Measurements from ENCODE around the gene PITPNB.

PITPNB gene

DNA sequence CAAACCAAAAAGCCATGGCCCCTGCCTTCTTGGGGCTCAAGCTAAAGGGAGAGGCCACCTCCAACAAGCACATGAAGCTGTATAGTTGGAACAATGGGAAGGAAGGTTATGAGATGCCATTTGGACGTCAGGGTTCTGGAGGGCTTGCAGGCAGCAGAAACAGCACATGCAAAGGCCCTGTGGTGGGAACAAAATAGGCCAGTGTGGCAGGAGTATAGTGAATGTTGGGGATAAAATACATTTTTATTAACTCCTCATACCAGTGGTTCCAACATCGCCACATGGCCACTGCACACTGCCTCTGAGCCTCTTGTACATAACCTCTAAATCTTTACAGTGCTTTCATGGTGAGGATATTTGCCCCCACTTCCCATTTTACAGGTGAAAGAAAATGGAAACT, 85.3 kb downstream of the PITPNB start:
- DNase-seq (ENCODE audit: low read depth in 2 of 2): no peak

DNA sequence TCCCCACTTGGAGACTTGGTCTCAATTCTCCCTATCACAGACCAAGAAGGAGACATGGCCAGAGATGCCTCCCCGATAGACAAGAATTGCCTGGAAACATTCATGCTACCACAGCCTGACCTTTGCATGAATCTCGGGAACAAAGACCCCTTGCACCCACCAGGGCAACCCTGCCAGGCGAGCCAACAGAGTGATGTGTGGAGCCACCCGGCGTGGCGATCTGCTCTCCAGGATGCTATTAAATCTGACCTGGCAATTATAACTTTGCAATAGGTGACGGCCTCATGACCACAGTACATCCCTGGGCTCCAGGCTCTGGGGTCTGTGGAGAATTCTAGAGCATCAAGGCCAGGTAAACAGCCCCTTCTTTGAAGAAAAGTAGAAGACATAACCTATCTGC, 86.5 kb downstream of the PITPNB start:
- no peak for DNase-seq (ENCODE audit: low read depth in 2 of 2)

DNA sequence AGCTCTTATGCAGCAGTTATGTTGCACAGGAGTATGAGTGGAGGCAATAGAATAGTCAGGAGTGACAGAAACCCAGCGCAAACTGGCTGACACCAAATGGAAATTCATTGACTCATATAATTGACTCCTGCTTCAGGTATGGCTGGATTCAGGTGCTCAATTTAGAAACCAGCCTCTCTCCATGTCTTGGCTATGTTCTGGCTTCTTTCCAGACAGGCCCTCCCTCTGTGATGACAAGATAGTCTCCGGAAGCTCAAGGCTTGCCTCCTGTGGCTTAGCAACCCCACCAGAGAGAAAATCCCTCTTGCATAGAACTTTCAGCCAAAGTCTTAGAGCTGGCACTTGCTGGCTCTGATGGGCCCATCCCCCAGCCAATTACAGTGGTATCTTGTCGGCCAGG, 89.4 kb downstream of the PITPNB start:
- no peak for DNase-seq (ENCODE audit: low read depth in 2 of 2)

DNA sequence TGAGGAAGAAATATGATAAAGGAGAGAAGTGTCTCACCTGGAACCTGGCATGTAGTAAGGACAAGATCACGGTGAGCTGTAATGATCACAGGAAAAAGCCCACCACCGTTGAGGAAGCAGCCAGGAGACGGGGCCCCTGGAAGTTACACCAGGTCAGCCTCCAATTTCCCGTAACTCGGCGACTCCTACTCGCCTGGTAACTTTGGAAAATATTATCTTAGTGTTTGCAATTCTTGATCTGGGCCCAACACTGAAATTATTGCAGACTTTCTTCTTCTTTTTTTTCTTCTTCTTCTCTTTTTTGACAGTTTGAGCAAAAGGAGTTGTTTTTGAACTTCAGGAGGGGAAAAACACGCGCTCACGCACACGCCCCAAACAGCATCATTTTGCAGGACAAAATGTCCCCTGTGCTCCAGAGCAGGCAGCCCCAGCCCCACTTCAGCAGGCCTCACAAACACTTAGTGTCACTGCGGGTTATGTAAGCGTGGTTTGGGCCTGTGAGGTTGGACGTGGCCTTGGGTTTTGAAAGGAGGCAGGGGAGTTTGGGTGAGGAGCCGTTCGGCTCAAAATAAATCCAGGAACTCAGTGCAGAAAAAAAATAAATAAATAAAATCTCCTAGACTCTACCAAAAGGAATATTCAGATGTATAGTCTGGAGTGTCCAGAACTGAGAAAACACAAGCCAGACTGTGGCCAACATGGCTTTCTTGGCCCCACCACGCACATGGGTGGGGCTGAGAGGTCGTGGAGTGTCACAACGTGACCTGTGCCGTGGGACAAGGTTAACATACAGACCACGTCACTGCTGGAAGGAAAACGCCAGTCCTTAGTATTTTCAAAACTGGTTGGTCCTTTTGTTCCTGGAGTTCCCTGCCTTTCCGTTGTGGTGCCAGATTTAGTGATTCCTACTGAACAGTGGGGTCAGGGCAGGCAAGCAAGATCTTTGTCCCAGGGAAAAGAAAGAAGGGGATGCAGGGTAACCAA, 91.2 kb downstream of the PITPNB start:
- DNase-seq (ENCODE audit: low read depth in 2 of 2): no peak

DNA sequence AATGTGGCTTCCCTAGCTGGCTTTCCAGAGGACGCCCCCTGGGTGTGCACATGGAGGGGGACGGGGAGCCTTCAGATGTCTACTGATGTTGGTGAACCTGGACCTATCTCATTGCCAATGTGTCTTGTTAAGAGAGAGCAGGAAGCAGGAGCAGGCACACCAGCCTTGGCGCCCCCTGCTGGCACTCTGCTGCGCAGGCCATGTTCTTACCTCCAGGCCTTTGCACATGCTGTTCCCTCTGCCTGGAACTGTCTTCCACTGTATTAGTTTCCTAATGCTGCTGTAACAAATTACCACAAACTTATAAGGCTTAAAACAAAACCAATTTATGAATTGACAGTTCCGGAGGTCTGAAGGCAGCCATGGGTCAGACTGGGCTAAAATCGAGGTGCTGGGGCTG, 93.9 kb downstream of the PITPNB start:
- no peak for DNase-seq (ENCODE audit: low read depth in 2 of 2)

DNA sequence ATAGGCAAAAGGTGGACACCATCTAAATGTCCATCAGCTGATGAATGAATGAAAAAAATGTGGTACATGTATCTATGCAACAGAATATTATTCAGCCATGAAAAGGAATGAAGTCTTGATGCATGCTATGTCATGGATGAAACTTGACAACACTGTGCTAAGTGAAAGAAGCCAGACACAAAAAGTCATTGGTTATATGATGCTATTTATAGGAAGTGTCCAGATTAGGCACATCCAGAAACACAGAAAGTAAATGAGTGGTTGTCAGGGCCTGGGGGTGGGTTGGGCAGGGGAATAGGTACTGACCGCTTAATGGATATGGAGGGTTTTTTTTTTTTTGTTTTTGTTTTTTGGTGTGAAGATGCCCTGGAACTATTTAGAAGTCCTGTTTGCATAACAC, 95.8 kb downstream of the PITPNB start:
- no peak for DNase-seq (ENCODE audit: low read depth in 2 of 2)

DNA sequence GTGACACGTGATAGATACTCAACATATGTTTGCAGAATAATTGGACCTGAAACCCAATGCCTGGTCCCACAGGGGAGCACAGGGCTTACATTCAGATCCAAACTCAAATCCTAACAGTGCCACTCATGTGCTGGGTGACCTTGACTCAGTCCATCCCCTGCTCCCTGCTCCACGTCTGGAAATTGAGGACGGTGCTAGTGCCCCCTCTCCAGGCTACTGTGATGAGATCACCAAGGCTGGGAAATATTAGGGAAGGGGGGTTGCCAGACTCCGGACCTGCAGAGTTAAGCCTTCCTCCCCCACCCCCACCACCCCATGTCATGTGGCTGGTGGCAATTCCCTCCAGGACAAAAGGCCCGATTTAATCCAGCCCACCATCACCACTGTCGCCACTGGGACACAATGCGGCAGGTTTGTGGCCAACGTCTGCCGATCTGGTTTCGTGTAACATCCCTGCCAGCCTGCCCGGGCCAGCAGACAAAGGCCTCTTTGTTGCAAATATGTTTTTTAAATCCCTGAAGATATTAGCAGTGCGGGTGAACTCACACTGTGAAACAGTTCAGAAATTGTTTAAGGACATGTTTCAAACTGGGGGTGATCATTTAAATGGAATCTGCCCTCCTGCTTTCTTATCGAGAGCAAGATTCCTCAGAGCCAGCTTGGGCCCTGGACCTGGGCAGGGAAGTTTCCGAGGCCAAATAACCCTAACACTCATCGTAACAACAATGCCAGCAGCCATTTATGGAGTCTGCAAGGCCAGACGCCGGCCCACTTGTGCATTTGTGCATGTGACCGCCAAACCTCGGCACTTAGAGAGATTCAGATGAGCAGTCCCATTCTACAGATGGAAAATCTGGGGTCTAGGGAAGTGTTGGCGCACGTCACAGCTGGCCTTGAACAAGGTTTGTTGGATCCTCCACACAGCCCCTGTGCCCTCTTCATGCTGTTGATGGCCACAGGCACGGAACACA, 97.9 kb downstream of the PITPNB start:
- no peak for DNase-seq (ENCODE audit: low read depth in 2 of 2)

DNA sequence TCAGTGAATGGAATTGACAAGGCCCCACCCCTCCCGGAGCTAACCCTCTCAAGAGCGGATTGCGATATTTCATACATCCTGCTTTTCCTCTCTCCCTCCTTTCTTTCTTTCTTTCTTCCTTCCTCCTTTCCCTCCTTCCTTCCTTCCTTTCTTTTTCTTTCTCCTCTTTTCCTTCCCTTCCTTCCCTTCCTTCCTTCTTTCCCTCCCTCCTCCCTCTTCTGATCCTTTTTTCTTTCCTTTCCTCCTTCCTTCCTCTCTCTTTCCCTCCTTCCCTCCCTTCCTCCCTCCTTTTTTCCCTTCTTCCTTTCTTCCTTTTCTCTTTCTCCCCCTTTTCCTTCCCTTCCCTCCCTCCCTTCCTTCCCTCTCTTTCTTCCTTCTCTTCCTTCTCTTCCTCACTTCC, 102.5 kb downstream of the PITPNB start:
- no peak for DNase-seq (ENCODE audit: low read depth in 2 of 2)

DNA sequence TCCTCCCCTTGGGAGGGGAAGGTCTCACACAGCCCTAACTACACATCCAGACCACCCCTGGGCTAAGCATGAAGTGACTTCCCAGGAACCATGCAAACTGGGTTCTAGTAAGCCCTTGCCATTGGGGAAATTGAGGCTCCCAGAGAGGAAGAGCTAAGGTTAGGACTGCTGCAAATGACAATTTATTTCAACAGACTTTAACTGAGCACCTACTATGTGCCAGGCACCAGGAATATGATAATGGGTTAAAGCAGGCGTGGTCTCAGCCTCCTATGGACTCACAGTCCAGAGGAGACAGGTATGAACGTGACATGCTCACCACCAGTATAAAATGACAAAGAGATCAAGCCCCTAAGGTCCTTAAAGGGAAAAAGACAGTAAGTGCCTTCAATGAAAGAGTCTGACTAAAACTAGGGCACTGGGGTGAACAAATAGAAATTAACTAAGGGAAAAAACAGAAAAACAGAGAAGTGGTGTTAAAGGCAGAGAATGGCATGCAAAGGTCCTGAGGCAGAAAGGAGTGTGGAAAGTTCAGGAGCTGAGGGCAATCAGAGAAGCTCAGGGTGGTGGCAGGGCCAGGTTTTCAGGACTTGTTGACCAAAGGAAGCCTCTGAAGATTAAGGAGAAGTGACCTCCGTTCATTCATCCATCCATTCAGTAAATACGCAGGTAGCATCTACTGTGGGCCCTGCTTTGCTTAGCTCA, 103.1 kb downstream of the PITPNB start:
- no peak for DNase-seq (ENCODE audit: low read depth in 2 of 2)

DNA sequence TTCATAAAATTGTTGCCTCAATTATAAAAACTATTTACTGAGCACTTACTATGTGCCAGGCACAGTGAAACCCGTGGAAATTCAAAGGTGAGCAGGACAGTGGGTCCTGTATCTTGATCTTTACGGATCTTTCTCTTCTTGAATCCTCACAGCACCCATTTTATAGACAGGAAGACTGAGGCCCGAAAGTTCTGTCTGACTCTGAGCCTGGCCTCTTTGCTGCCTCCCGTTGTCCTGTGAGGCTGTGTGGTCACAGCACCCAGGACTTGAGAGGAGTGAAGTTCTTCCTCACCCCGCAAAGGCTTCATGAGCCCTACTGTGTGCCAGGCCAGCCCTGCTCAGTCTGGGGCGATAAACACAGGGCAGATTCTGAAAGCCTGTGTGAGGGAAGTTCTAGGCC, 104.1 kb downstream of the PITPNB start:
- DNase-seq (ENCODE audit: low read depth in 2 of 2): no peak

DNA sequence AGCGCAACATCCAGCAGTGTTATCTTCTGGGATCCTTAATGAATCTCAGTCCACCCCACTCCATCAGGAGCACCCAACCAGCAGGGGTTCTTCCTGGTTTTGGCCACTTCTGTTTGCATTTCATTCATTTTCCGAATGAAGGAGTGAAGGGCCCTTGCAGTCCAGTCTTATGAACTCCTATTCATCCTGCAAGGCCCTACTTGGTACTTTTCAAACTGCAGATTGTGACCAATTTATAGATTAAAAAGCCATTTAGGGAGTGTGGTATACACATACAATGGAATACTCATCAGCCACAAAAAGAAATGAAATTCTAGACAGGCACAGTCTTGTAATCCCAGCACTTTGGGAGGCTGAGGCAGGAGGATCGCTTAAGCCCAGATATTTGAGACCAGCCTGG, 107.3 kb downstream of the PITPNB start:
- DNase-seq (ENCODE audit: low read depth in 2 of 2): no peak

DNA sequence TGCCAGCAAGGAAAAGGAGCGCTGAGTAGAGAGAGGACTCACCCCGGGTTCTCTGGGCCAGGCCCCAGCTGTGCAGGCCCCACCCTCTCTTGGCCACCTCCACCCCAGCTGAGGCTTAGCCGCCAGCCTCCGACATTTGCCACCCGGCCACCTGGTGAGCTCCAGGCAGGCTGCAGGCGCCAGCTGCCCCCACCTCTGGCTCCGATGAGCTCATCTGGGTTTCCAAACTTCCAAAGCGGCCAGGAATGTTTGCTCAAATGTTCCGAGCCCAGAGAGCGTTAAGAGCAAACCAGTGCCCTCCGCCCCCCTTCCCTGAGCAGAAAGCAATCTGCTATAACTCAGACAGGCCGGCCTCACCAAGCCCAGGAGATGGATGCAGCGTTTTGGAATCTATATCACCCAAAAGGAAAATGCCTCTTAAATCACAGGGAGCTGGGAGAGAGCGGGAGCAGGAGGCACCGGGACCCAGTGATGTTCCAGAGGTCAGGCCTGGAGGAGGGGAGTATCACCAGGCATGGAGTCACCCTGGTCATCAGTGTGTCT, 108.4 kb downstream of the PITPNB start:
- no peak for DNase-seq (ENCODE audit: low read depth in 2 of 2)

DNA sequence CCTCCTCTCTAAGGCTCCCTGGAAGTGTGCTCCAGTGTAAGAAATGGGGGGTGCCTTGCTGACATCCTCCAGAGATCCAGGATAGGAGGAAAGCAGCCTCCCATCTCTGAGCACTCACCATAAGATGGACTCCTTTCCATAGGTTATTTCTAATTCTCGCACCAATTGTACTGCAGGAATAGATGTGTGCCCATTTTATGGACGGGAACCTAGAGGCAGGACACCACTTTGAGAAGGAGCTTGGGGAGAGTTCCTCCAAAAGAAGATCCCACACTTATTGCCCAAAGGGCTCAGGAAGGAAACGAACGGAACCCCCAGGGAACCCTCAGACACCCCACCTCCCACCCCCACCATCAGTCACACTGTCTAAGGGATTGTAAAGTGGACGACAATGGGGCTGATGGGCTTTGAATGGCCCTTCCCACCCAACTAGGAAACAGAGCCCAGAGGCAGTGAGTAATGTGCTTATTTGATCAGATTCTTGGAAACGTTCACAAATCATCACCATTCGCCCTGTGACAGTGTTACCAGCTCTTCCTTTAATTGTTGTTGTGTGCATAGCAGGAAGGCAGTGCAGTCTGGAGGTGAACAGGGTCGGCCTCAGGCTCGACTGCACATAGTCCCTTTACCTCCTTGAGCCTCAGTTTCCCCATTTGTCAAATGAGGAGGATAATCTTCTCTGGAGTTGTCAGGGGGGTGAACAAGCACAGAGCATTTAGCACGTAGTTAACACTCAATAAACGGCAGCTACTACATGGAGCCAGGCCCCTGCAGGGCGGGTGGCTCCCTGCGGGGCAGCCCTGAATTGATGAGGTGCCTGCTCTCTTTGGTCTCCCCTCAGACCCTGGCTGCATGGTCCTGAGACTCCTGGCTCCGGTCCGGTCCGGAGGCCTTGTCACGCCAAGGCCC, 109.1 kb downstream of the PITPNB start:
- DNase-seq (ENCODE audit: low read depth in 2 of 2): no peak

DNA sequence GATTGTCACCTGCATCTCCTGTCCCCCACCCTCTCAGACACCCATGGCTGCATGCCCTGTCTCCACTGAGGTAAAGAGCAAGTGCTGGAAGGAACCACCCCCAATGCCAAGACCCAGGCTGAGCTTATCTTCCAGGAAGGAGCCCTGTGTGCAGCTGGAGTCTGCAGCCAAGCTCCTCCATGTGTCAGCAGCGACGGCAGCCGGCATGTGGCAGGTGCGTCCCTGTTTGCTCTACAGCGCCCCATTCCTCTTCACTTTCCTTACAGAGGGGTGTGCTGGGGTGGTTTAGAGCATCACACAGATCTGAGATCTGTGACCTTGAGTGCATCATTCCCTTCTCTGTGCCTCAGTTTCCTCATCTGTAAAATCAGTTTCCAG, 109.8 kb downstream of the PITPNB start:
- no peak for DNase-seq (ENCODE audit: low read depth in 2 of 2)

DNA sequence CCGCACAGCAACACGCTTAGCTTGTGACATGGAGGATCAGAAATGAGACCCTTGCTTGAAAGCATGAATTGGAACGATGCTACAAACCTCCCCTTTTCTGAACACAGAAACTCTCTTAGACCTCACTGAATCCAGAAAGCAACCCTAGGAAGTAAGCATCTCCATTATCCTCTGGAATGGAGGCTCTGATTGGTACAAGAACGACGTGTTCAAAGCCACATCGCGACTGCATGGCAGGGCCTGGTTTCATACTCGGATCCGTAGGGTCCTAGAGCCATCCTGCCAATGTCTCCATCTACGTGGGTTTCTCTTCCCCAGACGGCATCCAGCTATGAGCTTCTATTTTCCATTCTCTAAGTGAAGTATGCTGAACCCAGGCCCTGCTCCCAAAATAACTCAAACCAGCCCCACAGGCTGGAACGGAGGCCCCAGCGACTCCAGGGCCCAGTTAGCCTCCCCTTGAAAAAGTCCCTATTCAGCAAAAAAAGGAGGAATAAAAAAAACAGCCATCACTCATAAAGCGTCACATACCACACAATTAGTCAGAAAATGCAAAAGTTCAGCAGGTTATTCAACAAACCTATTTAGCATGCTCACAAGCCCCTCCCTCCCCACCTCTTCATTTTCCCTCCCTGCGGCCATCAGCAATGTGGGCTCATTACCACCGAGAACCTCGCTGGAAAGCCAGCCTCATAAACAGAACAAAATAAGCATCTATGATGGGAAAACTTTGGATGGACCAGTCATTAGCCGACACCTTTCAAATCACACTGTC, 110.4 kb downstream of the PITPNB start:
- no peak for DNase-seq (ENCODE audit: low read depth in 2 of 2)

DNA sequence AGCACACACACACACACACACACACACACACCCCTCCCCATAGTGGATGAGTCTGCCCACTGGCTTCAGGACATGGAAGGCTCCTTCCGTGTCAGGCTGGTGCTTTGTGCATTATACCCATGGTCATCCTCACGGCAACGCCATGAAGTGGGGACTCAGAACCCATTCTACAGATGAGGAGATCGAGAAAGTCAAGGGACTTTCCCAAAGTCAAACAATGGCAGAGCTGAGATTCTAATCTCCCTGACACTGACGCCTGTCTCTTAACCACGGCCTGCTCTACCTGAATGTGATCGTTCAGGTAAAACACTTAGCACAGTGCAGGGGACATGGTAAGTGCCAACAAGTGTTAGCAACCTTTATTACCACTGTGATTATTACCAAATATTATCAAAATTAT, 113.2 kb downstream of the PITPNB start:
- no peak for DNase-seq (ENCODE audit: low read depth in 2 of 2)

DNA sequence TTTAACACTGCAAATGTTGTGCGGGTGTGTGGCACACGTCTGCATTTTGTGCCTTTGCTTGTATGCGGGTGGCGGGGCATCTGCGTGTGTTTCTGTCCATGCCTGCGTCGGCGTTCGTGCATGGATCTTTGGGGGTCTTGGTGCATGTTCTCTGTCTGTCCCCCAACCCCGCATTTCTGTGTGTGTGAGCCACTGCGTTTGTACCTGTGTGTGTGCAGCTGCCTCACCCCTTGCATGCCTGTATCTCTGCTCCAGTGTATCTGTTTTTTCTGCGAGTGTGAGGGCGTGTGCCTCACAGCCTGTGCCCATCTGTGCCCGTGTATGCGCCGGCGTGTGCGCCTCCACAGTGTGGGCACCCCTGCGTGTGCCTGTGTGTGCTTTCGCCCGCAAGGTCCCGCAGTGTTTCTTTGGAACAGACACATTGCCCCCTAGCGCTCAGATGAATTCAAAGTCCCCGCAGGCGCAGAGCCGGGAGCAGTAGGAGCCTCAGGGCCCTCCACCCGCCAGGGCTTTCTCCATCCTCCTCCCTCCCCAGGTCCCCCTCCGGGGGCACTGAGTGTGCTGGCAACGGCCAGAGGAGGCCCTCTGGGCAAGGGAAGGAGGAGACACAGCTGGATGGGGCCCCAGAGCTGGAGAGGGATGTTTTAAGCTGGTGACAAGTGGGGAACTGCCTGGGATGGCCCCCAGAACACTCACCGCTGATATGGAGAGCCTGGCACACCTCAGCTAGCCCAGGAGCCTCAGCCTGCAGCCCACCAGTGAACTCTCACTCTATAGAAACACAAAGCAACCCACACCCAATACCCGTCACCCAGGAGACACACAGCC, 114.4 kb downstream of the PITPNB start:
- no peak for DNase-seq (ENCODE audit: low read depth in 2 of 2)

DNA sequence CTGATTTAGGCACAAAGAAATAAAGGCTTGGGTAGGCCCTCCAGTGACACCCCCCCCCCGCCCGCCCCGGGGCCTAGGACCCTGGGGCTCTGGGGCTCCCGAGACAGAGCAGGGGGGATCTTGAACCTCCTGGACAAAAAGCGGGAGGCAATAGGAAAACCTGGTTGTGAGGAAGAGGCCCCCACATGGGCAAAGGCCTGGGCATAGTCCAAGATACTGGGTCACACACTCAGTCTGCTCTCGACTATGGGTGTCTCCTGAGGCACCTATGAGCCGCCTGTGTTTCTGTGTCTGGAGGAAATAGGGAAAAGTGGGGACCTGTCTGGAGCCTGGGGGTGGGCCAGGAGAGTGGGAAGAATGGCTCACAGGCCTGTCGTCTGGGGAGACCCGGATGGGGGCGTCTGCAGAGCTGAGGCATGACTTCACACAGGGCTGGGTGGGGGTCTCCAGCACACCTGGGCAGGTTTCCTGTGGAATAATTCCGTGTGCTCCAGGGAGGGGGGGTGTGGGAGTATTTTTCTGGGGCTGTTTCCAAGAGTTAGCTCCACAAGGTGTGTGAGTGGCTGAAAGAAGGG, 115.1 kb downstream of the PITPNB start:
- DNase-seq (ENCODE audit: low read depth in 2 of 2): no peak
